HepG2 (cell line): ENCODE data around the gene MB. TPM values are rescaled to one million over a fixed set of nuclear protein-coding genes. Genes with fewer than 3 reads are reported as not detected.

ENCODE experiments used
- ESRRA ChIP-seq: sonication (generic); formaldehyde crosslinking; IDR thresholded peaks from 2 replicates; pipeline ENCODE4 v1.5.1; 2020; ENCODE audit warnings: mild to moderate bottlenecking, low read depth, missing genetic modification reagents
- LCORL ChIP-seq, 2 experiments: fragments of 450-650 bp in 1 of 2; sonication (generic) in 1 of 2; formaldehyde crosslinking in 1 of 2; IDR thresholded peaks; 2 replicates each; pipeline versions ENCODE4 v1.5.0 to v1.6.1; 2017 to 2020; ENCODE audit warnings: antibody characterized with exemption in 1 of 2, missing genetic modification reagents in 1 of 2
- SMYD3 ChIP-seq: sonication (generic); formaldehyde crosslinking; IDR thresholded peaks from 2 replicates; pipeline ENCODE4 v1.8.1; 2023; ENCODE audit warnings: mild to moderate bottlenecking, missing genetic modification reagents
- XRCC5 ChIP-seq: fragments of 200-400 bp; formaldehyde crosslinking; optimal IDR thresholded peaks from 2 replicates; pipeline ENCODE3; 2017; ENCODE audit warnings: mild to moderate bottlenecking, low read length
- ZNF431 ChIP-seq: sonication (generic); formaldehyde crosslinking; IDR thresholded peaks from 2 replicates; pipeline ENCODE4 v1.9.0; 2022; ENCODE audit warnings: missing genetic modification reagents, low read depth, mild to moderate bottlenecking, borderline replicate concordance
- ZNF446 ChIP-seq: sonication (generic); formaldehyde crosslinking; IDR thresholded peaks from 2 replicates; pipeline ENCODE4 v1.5.0; 2020; ENCODE audit warnings: mild to moderate bottlenecking, missing genetic modification reagents
- ZNF614 ChIP-seq: IDR thresholded peaks from 2 replicates; pipeline ENCODE4 v1.6.1; 2018; ENCODE audit warnings: missing biosample characterization, missing genetic modification reagents, inconsistent platforms, borderline replicate concordance
- polyA plus RNA-seq, 8 experiments: library from polyadenylated mRNA; depleted of rRNA in 3 of 8; stranded (reverse) in 7 of 8; unstranded in 1 of 8; fragments of >200 nt; fragmentation: Illumina TruSeq in 4 of 8; extraction: Trizol in 4 of 8; gene quantifications; 2 replicates each; pipeline versions ENCODE4 v1.2.1 to v1.2.3, GENCODE V29; 2011 to 2016; ENCODE audit warnings: low read depth in 4 of 8, missing spikeins in 1 of 8, mixed read lengths in 1 of 8; ENCODE audit not compliant: insufficient read depth in 1 of 8
- total RNA-seq, 5 experiments: library from RNA; depleted of rRNA; stranded (reverse); fragments of >200 nt; fragmentation: Illumina TruSeq; extraction: Trizol; gene quantifications; 2 replicates each; pipeline ENCODE4 v1.2.3, GENCODE V29; 2016; ENCODE audit warnings: low read depth in 1 of 5
- TF ChIP-seq, protein P1 (sequence below): sonication (generic); formaldehyde crosslinking; IDR thresholded peaks from 2 replicates; pipeline ENCODE4 v1.4.0; 2020; ENCODE audit warnings: low read depth, mild to moderate bottlenecking, missing genetic modification reagents
- TF ChIP-seq, protein P2 (sequence below): sonication (generic); formaldehyde crosslinking; IDR thresholded peaks from 2 replicates; pipeline ENCODE4 v1.9.0; 2021; ENCODE audit warnings: missing genetic modification reagents, mild to moderate bottlenecking, borderline replicate concordance
- TF ChIP-seq, protein P3 (sequence below), 2 experiments: fragments of 450-650 bp in 1 of 2; sonication (generic) in 1 of 2; formaldehyde crosslinking in 1 of 2; IDR thresholded peaks; 2 replicates each; pipeline versions ENCODE4 v1.6.1 to v1.8.0; 2016 to 2022; ENCODE audit warnings: antibody characterized with exemption in 1 of 2, mild to moderate bottlenecking in 1 of 2, missing genetic modification reagents in 1 of 2
- TF ChIP-seq, protein P4 (sequence below): sonication (generic); formaldehyde crosslinking; IDR thresholded peaks from 2 replicates; pipeline ENCODE4 v1.4.0; 2020; ENCODE audit warnings: mild to moderate bottlenecking, missing genetic modification reagents
- TF ChIP-seq, protein P5 (sequence below): sonication (generic); formaldehyde crosslinking; IDR thresholded peaks from 2 replicates; pipeline ENCODE4 v1.5.1; 2020; ENCODE audit warnings: missing genetic modification reagents, mild to moderate bottlenecking, borderline replicate concordance

Gene MB
- total and polyA plus RNA-seq, 2 of the 13 experiments (the other 11 are each of a cell fraction or from before 2014, with no cell fraction given) = 0.07 TPM; not detected in 1

DNA sequence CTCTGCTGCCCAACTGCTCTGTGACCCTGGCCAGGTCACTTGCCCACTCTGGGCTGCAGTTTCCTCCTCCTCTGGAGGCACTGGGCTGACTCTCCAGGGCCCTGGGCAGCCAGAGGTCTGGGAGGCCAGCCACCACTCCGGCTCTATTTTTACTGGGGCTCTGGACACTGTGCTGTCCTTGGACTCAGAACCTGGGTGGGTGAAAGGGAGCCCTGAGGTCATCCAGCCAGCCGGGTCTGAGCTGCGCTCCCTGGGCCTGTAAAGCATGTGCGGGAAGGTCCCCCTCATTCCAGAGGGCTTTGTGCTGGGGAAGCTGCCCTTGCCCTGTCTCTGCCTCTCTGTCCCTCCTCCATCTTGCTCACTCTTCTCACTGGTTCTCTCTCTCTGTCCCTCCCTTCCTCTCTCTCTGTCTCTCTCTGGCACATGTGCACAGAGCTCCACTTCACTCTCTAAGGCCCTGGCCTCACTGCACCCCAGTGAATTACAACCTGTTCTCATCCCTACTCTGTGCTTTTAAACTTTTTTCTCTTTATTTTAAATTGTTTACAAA, 24.6 kb downstream of the MB start (continued):
- TF ChIP-seq XRCC5 (no peak), ZNF614 (CRISPR knock-in tag) (no peak), LCORL (IDR thresholded peaks at IDR 0.05) (no peak), LCORL (CRISPR knock-in tag; IDR thresholded peaks at IDR 0.05) (0 out of 2 replicates have a peak, but pooled peaks have one; percentile 58), SMYD3 (CRISPR knock-in tag) (no peak), ZNF446 (CRISPR knock-in tag) (no peak), ESRRA (CRISPR knock-in tag) (0 out of 2 replicates have a peak, but pooled peaks have one; percentile 33), ZNF431 (CRISPR knock-in tag) (no peak)
- TF ChIP-seq, protein P1, sequence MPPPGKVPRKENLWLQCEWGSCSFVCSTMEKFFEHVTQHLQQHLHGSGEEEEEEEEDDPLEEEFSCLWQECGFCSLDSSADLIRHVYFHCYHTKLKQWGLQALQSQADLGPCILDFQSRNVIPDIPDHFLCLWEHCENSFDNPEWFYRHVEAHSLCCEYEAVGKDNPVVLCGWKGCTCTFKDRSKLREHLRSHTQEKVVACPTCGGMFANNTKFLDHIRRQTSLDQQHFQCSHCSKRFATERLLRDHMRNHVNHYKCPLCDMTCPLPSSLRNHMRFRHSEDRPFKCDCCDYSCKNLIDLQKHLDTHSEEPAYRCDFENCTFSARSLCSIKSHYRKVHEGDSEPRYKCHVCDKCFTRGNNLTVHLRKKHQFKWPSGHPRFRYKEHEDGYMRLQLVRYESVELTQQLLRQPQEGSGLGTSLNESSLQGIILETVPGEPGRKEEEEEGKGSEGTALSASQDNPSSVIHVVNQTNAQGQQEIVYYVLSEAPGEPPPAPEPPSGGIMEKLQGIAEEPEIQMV (CRISPR knock-in tag) = no peak
- TF ChIP-seq, protein P2, sequence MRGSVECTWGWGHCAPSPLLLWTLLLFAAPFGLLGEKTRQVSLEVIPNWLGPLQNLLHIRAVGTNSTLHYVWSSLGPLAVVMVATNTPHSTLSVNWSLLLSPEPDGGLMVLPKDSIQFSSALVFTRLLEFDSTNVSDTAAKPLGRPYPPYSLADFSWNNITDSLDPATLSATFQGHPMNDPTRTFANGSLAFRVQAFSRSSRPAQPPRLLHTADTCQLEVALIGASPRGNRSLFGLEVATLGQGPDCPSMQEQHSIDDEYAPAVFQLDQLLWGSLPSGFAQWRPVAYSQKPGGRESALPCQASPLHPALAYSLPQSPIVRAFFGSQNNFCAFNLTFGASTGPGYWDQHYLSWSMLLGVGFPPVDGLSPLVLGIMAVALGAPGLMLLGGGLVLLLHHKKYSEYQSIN (CRISPR knock-in tag) = no peak
- TF ChIP-seq, protein P3, sequence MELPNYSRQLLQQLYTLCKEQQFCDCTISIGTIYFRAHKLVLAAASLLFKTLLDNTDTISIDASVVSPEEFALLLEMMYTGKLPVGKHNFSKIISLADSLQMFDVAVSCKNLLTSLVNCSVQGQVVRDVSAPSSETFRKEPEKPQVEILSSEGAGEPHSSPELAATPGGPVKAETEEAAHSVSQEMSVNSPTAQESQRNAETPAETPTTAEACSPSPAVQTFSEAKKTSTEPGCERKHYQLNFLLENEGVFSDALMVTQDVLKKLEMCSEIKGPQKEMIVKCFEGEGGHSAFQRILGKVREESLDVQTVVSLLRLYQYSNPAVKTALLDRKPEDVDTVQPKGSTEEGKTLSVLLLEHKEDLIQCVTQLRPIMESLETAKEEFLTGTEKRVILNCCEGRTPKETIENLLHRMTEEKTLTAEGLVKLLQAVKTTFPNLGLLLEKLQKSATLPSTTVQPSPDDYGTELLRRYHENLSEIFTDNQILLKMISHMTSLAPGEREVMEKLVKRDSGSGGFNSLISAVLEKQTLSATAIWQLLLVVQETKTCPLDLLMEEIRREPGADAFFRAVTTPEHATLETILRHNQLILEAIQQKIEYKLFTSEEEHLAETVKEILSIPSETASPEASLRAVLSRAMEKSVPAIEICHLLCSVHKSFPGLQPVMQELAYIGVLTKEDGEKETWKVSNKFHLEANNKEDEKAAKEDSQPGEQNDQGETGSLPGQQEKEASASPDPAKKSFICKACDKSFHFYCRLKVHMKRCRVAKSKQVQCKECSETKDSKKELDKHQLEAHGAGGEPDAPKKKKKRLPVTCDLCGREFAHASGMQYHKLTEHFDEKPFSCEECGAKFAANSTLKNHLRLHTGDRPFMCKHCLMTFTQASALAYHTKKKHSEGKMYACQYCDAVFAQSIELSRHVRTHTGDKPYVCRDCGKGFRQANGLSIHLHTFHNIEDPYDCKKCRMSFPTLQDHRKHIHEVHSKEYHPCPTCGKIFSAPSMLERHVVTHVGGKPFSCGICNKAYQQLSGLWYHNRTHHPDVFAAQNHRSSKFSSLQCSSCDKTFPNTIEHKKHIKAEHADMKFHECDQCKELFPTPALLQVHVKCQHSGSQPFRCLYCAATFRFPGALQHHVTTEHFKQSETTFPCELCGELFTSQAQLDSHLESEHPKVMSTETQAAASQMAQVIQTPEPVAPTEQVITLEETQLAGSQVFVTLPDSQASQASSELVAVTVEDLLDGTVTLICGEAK (IDR thresholded peaks at IDR 0.05) = no peak
- TF ChIP-seq, protein P3 (CRISPR knock-in tag; IDR thresholded peaks at IDR 0.05) = no peak
- TF ChIP-seq, protein P4, sequence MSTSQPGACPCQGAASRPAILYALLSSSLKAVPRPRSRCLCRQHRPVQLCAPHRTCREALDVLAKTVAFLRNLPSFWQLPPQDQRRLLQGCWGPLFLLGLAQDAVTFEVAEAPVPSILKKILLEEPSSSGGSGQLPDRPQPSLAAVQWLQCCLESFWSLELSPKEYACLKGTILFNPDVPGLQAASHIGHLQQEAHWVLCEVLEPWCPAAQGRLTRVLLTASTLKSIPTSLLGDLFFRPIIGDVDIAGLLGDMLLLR (CRISPR knock-in tag) = no peak
- TF ChIP-seq, protein P5, sequence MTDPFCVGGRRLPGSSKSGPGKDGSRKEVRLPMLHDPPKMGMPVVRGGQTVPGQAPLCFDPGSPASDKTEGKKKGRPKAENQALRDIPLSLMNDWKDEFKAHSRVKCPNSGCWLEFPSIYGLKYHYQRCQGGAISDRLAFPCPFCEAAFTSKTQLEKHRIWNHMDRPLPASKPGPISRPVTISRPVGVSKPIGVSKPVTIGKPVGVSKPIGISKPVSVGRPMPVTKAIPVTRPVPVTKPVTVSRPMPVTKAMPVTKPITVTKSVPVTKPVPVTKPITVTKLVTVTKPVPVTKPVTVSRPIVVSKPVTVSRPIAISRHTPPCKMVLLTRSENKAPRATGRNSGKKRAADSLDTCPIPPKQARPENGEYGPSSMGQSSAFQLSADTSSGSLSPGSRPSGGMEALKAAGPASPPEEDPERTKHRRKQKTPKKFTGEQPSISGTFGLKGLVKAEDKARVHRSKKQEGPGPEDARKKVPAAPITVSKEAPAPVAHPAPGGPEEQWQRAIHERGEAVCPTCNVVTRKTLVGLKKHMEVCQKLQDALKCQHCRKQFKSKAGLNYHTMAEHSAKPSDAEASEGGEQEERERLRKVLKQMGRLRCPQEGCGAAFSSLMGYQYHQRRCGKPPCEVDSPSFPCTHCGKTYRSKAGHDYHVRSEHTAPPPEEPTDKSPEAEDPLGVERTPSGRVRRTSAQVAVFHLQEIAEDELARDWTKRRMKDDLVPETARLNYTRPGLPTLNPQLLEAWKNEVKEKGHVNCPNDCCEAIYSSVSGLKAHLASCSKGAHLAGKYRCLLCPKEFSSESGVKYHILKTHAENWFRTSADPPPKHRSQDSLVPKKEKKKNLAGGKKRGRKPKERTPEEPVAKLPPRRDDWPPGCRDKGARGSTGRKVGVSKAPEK (CRISPR knock-in tag) = no peak
